Upper lobe of left lung (tissue), 6 donors: ENCODE results near the gene CCL1. TPM values are rescaled to one million over a fixed set of nuclear protein-coding genes. Genes with fewer than 3 reads are reported as not detected.

Source experiments
- ATAC-seq, 2 donors: fragments of 200-7000 bp; cut with Tn5 transposase; one replicate each; pipeline ENCODE4 v1.9.1; 2022; ENCODE audit warnings: mild to moderate bottlenecking in 2 of 2, moderate library complexity in 2 of 2; ENCODE audit not compliant: low FRiP score in 2 of 2
- DNase-seq, 2 donors: peaks; one replicate each; pipeline ENCODE4 v3.0.0-alpha.2; 2019 to 2020
- H3K27ac ChIP-seq, 4 donors: fragments of 200-600 bp; sonication (generic); one replicate each; pipeline ENCODE4 v1.5.1; 2016 to 2019
- H3K27me3 ChIP-seq, 4 donors: fragments of 200-600 bp; sonication (generic); one replicate each; pipeline ENCODE4 v1.5.1; 2017 to 2019
- H3K36me3 ChIP-seq, 4 donors: fragments of 200-600 bp; sonication (generic); one replicate each; pipeline ENCODE4 v1.5.1; 2016 to 2019
- H3K4me1 ChIP-seq, 4 donors: fragments of 200-600 bp; sonication (generic); one replicate each; pipeline ENCODE4 v1.5.1; 2018 to 2019
- H3K4me3 ChIP-seq, 4 donors: fragments of 200-600 bp; sonication (generic); one replicate each; pipeline ENCODE4 v1.5.1; 2017 to 2019; ENCODE audit warnings: mild to moderate bottlenecking in 2 of 4, moderate library complexity in 1 of 4
- H3K9me3 ChIP-seq, 4 donors: fragments of 200-600 bp; sonication (generic); one replicate each; pipeline ENCODE4 v1.5.1; 2018 to 2019
- CTCF ChIP-seq, 6 experiments: fragments of 450-650 bp in 4 of 6; fragments of 200-600 bp in 2 of 6; sonication (generic) in 2 of 6; IDR thresholded peaks; one replicate each; pipeline ENCODE4 v1.5.1; 2016 to 2019; ENCODE audit warnings: antibody characterized with exemption in 6 of 6
- EP300 ChIP-seq, 4 donors: sonication (generic); formaldehyde crosslinking; IDR thresholded peaks; one replicate each; pipeline ENCODE4 v1.5.1; 2017; ENCODE audit warnings: antibody characterized with exemption in 4 of 4, control low read depth in 2 of 4
- POLR2A ChIP-seq, 4 donors: fragments of 450-650 bp; IDR thresholded peaks; one replicate each; pipeline ENCODE4 v1.5.1; 2016 to 2017; ENCODE audit warnings: antibody characterized with exemption in 4 of 4, mild to moderate bottlenecking in 2 of 4
- POLR2AphosphoS5 ChIP-seq, 2 donors: sonication (generic); formaldehyde crosslinking; IDR thresholded peaks; one replicate each; pipeline ENCODE4 v1.5.1; 2017; ENCODE audit warnings: antibody characterized with exemption in 2 of 2
- WGBS, 2 donors: methylation state at CpG; one replicate each; pipeline ENCODE4 v1.1.5; 2017 to 2018; 5-methylcytosine and 5-hydroxymethylcytosine counted together
- total RNA-seq, 6 donors: library from RNA; depleted of rRNA in 4 of 6; stranded (reverse); fragments of >200 nt in 4 of 6; gene quantifications; one replicate each; pipeline versions ENCODE4 v1.1.0 to v1.2.1, GENCODE V29; 2016 to 2021
- donor health status: DM: no; HTN: no; CAD: no; lungs with moderate emphysema.
- donor health status: DM: no; HTN: yes; CAD: no; lungs with severe emphysema.

Gene CCL1
- total RNA-seq, 6 donors from 2014 or later = not detected

- no peaks in the 10 kb centered on the region for H3K9me3 ChIP-seq
- DNase-seq (no peak), ATAC-seq (no peak)
- no peak overlapping the region for H3K4me3 ChIP-seq
- H3K4me1 ChIP-seq = peaks cover 0 to 13% (median 0%) of the 10 kb centered on the region in 4 donors
- H3K36me3 ChIP-seq = no peaks in the 10 kb centered on the region
- H3K27me3 ChIP-seq = no peaks in the 10 kb centered on the region
- WGBS, 2 donors = 48 to 64% methylated on average over 5 to 6 of the region's 6 CpGs
- no peak overlapping the region for H3K27ac ChIP-seq
- TF ChIP-seq POLR2A (IDR thresholded peaks at IDR 0.05) (no peak), EP300 (IDR thresholded peaks at IDR 0.05) (no peak), POLR2AphosphoS5 (IDR thresholded peaks at IDR 0.05) (no peak), CTCF (IDR thresholded peaks at IDR 0.05) (no peak)
These were observed 26.2 kb upstream of the CCL1 start for GRCh38 chr17:34389126-34389750.

- ATAC-seq = peak in 1 of 2 donors; percentile 12
- Histone ChIP-seq H3K9me3 (no peaks in the 10 kb centered on the region), H3K4me1 (peaks cover 3 to 13% (median 3%) of the 10 kb centered on the region in 4 donors), H3K4me3 (no peak overlapping the region), H3K36me3 (no peaks in the 10 kb centered on the region), H3K27ac (no peak overlapping the region), H3K27me3 (no peaks in the 10 kb centered on the region)
- WGBS, 2 donors = 29 to 71% methylated on average over 1 to 5 of the region's 5 CpGs
- no peak for DNase-seq
- TF ChIP-seq POLR2AphosphoS5 (IDR thresholded peaks at IDR 0.05) (no peak), EP300 (IDR thresholded peaks at IDR 0.05) (no peak), POLR2A (IDR thresholded peaks at IDR 0.05) (no peak), CTCF (IDR thresholded peaks at IDR 0.05) (no peak)
These were observed 24.5 kb upstream of the CCL1 start for GRCh38 chr17:34387566-34387965.

- WGBS, 2 donors = 51 to 61% methylated on average over 5 of the region's 5 CpGs
- TF ChIP-seq POLR2A (IDR thresholded peaks at IDR 0.05) (no peak), CTCF (IDR thresholded peaks at IDR 0.05) (no peak), EP300 (IDR thresholded peaks at IDR 0.05) (no peak), POLR2AphosphoS5 (IDR thresholded peaks at IDR 0.05) (no peak)
- H3K27me3 ChIP-seq = no peaks in the 10 kb centered on the region
- H3K4me3 ChIP-seq = no peak overlapping the region
- no peak overlapping the region for H3K27ac ChIP-seq
- ATAC-seq (peak in 1 of 2 donors; percentile 54), DNase-seq (no peak)
- peaks cover 5 to 13% (median 6%) of the 10 kb centered on the region in 4 donors for H3K4me1 ChIP-seq
- no peaks in the 10 kb centered on the region for H3K9me3 ChIP-seq
- H3K36me3 ChIP-seq = no peaks in the 10 kb centered on the region
These were observed 23.9 kb upstream of the CCL1 start for GRCh38 chr17:34386697-34387550.

GRCh38 chr17:34386343-34386696 is 23.3 kb upstream of the CCL1 start:
- Histone ChIP-seq H3K36me3 (no peaks in the 10 kb centered on the region), H3K4me1 (peaks cover 5 to 13% (median 6%) of the 10 kb centered on the region in 4 donors), H3K27ac (no peak overlapping the region), H3K27me3 (no peaks in the 10 kb centered on the region), H3K4me3 (no peak overlapping the region), H3K9me3 (no peaks in the 10 kb centered on the region)
- no peak for DNase-seq
- TF ChIP-seq POLR2AphosphoS5 (IDR thresholded peaks at IDR 0.05) (no peak), CTCF (IDR thresholded peaks at IDR 0.05) (no peak), POLR2A (IDR thresholded peaks at IDR 0.05) (no peak), EP300 (IDR thresholded peaks at IDR 0.05) (no peak)
- 84 to 91% methylated on average over 5 of the region's 5 CpGs for WGBS, 2 donors
- no peak for ATAC-seq
